AG09319 (cell line): Measurements from ENCODE around the gene DAB2IP.

Experiments used
- DNase-seq: peaks from one replicate; pipeline ENCODE4 v3.0.0-alpha.2; 2010; ENCODE audit warnings: low read depth; ENCODE audit errors: extremely low read depth
- TF ChIP-seq, protein P1 (sequence below): IDR thresholded peaks from 2 replicates; pipeline ENCODE4 v1.5.1; 2011; ENCODE audit warnings: low read depth, mild to moderate bottlenecking, inconsistent platforms, low read length, moderate library complexity

The DAB2IP gene

DNA sequence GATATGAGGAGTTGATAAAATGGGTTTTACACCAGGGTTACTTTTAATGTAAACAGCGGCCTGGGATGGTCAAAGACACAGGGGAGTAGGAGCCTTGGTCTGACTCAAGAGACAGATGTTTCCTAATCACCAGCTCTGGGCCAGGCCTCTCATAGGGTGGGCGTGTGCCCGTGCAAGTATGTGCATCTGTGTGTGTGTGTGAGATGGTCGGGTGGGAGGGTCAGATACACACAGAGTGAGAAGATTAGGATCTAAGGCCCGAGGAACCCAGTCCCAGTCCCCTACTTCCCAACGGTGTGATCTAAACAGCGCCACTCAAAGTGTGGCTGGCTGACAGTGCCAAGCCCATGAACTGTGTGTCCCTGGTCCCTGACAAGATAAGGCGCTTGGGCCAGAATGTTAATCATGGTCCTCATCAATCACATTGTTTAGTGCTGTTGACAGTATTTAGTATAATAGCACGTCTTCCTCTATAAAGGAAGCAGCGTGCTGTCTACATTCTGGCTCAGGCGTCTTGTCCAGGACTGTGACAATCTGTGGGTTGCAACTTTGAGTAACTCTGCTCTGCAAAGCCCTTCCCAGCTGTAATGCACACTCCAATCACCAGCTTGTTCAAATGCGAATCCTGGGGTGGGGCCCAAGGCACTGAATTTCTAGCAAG lies 173.7 kb downstream of the DAB2IP start:
- TF ChIP-seq, protein P1, sequence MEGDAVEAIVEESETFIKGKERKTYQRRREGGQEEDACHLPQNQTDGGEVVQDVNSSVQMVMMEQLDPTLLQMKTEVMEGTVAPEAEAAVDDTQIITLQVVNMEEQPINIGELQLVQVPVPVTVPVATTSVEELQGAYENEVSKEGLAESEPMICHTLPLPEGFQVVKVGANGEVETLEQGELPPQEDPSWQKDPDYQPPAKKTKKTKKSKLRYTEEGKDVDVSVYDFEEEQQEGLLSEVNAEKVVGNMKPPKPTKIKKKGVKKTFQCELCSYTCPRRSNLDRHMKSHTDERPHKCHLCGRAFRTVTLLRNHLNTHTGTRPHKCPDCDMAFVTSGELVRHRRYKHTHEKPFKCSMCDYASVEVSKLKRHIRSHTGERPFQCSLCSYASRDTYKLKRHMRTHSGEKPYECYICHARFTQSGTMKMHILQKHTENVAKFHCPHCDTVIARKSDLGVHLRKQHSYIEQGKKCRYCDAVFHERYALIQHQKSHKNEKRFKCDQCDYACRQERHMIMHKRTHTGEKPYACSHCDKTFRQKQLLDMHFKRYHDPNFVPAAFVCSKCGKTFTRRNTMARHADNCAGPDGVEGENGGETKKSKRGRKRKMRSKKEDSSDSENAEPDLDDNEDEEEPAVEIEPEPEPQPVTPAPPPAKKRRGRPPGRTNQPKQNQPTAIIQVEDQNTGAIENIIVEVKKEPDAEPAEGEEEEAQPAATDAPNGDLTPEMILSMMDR, result no peak
- DNase-seq, result no peak

DNA sequence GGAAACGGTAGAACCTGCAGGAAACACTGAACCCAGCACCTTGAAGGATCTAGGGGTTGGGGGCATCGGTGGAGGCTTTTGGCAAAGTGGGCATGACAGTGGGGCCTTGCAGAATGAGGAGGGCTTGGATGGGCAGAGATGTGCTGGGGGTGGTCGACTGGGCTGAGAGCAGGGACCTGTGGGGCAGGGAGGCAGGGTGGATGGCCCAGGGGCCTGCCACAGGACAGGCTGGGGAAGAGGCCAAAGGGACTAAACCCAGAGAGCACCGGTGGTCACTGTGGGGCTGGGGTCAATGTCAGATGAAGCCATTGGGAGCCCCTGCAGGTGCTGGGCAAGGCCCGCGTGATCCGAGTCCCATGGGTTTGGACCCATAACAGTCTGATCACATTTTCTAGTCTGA lies 175.3 kb downstream of the DAB2IP start:
- no peak for DNase-seq
- TF ChIP-seq, protein P1, result no peak

DNA sequence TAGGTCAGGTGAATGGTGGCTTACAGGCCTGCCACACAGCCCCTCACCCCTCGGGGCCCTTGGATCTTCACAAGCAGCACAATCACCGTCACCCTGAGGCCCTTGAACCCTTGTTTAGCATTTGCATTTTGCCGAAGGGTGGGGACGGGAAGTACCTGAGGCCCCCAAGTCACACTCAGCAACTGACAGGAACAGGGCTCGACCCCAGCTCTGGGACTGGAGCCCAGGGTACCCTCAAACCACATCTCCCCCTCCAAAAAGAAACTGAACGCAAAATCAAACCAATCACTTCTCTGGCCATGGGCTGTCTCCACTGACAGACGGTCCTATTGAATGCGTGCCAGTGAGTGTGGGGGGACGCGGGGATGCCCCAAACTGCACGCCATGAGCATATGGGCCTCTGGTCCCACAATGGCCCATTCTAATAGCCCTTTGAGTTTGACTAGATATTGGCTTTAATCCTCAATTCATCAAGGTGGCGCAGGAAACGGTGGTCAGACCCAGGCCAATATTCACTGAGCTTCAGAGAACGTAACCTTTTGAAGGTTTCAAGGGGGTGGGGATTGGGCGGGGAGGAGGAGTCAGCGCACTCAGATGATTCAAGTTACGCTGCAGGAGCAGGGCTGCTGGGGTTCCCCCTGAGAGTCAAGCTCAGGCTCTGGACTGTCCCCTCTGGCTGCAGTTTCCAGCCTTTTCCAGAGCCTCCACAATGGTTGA lies 176.0 kb downstream of the DAB2IP start:
- no peak for DNase-seq
- TF ChIP-seq, protein P1, result no peak

DNA sequence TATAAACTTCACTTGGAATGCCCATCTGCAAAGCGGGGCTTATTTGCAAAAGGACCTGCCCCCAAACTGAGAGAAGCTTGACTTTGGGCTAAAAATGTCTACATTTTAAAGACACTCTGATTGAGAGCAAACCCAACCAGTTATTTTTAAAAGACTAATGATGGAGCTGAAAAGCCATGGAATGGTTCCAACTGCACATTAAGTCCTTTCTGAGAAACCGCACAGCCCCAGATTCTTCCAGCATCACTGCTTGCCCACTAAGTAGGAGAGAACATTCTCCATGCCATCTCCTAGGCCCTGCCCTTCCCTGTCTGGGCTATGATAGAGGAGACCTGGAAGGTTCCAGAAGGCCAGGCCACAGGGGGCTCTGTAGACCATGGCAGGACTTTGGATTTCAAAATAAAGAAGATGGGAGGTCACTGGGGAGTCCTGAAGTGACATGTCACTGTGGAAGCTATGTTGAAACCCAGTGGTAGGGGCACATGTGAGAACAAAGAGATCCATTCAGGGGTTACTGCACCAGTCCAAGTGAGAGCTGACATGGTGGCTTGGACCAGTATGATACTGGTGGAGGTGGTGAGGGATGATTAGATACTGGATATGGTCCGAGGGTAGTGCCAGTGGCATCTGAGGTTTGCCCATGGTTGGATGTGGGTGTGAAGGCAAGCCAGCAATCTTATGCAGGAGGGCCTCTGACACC lies 179.2 kb downstream of the DAB2IP start:
- no peak for DNase-seq
- TF ChIP-seq, protein P1, result no peak

DNA sequence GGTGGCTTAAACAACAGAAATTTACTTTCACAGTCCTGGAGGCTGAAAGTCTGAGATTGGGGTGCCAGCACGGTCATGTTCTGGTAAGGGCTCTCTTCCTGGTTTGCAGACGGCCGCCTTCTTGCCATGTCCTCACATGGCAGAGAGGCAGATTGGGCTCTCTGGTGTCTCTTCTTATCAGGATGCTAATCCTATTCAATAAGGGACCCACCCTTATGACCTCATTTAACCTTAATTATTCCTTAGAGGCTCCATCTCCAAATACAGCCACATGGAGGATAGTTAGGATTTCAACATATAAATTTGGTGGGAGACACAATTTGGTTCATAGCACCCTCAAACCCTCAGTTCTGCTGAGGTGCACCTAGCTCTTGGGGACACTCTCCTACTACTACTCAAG lies 180.4 kb downstream of the DAB2IP start:
- no peak for DNase-seq

DNA sequence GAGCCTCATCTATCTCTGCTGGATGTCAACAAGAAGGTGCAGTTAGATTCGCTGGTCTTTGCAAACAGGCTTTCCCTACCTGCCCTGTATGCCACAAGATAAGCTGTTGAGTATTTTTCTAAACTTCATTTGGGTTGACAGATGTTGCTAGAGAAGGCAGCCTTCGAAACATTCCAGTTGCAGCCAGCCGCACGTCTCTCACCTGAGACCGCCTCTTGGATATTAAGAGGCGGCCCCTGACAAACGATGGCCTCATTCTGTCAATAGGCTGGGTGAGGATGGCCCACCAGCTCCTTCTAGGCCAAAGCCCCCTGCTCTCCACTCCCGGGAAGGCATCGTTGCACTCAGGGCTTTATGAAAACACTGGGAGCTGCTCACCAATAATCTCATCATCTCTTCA lies 181.6 kb downstream of the DAB2IP start:
- DNase-seq, result no peak
- TF ChIP-seq, protein P1, result no peak

More for the DNA sequence above, 180.4 kb downstream of the DAB2IP start:
- TF ChIP-seq, protein P1, result no peak
